Mucosa of gallbladder (tissue), 1 donor: Measurements from ENCODE around the gene SLC25A26. TPM values are rescaled to one million over a fixed set of nuclear protein-coding genes. Genes with fewer than 3 reads are reported as not detected.

ENCODE experiments used
- DNase-seq: peaks from one replicate; pipeline ENCODE4 v3.0.0-alpha.2; 2020; ENCODE audit warnings: low spot score
- total RNA-seq: library from RNA; stranded (reverse); gene quantifications from one replicate; pipeline ENCODE4 v1.2.1, GENCODE V29; 2021
- donor health status: DM: no; HTN: no; CAD: no.

SLC25A26 gene
- total RNA-seq, 1 donor from 2014 or later, result 17.1 TPM

DNA sequence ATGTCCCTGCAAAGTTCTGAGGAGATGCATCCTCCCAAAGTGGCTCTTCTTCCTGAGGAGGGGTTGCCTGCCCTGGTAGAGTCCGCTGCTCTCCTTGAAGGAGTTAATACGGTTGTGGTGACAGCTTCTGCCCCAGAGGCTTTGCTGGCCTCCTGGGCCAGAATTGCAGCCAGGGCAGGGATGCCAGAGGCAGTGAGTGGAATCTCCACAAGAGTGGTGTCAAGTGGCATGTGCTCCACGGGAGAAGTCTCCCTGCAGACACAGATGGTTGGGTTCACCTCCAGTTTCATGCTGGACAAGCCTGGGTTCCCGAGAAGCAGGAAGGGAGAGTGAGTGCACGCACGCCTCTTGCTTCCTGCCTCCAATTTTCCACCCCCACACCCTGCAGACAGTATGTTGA is 105.5 kb downstream of the SLC25A26 start:
- no peak for DNase-seq

DNA sequence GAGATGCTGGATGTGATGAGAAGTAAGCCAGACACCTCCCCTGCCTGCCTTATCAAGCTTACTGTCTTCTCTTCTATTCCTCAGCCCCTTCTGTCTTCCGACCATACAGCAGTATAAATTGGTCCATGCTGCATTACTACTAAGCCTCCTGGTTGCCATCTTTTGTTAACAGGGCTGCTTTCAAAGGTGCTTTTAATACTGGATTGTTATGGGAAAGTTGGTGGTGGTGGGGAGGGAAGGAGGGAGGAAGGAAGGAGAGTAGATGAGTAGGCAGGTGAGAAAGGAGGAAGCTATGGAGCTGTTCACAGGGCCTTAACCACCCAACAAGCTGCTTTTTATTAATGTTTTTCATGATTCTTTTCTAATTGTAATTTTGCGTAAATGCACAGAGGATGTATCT is 114.9 kb downstream of the SLC25A26 start:
- no peak for DNase-seq

GRCh38 chr3:66336333-66336766 is 115.5 kb downstream of the SLC25A26 start:
- DNase-seq, result no peak

- no peak for DNase-seq
Observed at GRCh38 chr3:66338927-66339326, 118.1 kb downstream of the SLC25A26 start.

- no peak for DNase-seq
Observed at GRCh38 chr3:66342717-66343356, 122.0 kb downstream of the SLC25A26 start.

DNA sequence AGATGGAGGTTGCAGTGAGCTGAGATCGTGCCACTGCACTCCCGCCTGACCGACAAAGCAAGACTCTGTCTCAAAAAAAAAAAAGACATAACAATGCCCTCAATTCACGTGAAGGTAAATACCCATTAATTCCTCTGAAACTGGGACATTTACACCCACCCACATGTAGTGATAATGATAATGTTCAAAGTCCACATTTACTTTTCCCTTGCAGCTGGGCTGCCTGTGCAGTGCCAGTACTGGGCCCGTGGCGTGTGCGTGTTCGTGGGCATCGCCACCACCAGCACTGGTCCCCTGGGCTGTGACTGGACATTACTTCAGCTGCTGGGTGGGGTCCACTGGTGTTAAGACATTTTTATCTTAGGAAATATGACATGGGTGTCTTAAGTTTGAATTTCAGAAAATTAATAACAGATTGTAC is 123.6 kb downstream of the SLC25A26 start:
- DNase-seq, result no peak

DNA sequence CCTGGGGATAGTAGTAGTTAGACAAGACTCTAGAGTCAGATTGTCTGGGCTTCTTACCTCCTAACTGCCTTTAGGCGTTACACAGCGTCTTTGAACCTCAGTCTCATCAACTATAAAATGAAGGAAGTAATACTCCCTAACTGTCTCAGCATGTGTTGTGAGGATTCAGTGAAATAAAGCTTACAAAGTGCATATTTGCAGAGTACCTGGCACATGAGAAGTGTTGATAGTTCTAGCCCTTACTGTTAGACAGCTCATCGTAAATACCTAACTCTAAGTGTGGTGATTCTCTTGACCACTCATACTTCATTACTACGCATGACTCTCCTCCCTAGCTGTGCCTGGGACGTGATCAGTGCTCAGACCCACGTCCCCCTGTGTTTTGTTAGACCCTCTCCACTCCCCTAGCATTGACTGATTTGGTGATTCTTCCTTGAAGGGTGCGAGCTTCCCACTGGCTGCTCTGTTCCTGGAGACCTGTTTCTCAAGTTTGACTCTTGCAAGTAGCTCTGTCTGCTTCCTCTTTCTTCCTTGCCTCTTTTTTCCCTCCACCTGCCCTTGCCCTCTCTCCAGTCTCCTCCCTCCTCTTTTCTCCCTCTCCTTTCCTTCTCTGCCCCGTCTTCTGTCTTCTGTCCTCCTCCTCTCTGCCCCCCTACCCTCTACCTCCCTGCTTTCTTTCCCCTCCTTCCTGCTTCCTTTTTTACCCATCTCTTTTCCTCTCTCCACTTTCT is 124.2 kb downstream of the SLC25A26 start:
- no peak for DNase-seq

DNA sequence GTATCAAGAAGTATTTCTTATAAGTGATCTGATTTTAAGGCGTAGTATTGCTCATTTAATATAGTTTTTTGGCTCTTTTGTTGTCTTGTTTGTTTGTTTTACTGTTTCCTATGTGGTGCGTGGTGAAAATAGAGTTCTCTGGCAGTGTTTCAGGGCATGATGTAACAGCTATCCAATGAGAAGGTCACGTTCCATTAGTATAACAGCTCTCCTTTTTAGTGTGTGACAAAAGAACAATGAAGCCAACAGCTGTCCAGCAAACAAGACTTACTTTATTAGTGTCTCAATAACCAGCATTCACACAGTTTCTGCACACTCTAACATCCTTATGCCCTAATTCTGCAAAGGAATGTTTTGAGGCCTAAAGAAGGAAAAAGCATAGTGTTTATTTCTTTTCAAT is 127.9 kb downstream of the SLC25A26 start:
- DNase-seq, result no peak

GRCh38 chr3:66350601-66351000 is 129.8 kb downstream of the SLC25A26 start:
- DNase-seq, result no peak

DNA sequence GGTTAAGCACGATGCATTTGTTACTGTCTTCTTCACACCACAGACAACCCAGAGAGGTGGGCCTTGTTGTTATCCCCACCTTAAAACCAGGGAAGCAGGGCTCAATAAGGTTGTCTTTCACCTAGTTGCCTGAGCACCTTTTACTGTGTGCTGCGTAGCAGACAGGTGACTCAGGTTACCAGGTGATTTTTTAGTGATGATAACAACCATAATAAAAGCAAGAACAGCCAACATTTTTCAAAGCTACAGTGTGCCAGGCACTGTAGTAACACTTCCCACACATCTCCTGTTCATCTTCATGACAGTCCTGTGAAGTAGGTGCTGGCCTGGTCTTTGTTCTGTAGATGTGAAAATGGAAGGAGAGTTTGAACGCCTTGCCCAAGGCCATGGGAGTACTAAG is 132.2 kb downstream of the SLC25A26 start:
- DNase-seq, result no peak

DNA sequence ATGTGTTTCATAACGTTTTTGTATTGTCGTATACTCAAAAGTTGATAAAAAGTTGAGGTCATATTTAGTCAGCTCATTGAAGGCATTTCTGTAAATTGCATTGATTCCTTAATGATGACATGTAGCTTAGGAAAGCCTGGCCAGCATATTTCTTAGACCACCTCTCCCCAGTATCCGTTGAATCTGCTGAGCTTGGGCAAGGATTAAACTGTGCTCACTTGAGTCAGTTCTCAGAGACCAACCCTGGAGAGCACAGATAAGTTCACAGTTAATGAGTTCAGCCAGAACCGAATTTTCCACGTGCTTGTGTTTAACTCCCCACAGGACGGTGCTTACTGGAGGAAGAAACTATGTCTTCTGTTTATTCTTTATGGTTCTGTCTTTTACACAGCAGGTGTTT is 132.7 kb downstream of the SLC25A26 start:
- no peak for DNase-seq

DNA sequence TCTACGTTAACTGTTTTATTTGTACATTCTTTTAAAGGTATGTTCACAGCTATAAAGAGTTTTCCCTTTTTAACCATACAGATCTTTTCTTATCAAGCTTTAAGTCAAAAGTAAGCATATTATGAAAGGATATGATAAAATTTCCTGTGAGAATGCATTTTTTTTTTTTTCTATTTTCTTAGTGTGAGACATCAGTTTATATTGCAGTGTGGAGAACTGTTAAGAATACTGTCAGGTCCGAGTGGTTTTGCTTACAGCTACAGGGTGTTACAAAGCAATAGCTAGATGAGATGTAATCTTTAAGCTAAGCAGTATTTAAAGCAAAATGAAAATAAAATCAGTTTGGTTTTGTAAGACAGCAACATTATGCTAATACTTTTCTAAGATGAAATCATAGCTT is 133.2 kb downstream of the SLC25A26 start:
- DNase-seq, result no peak

GRCh38 chr3:66355394-66355793 is 134.6 kb downstream of the SLC25A26 start:
- no peak for DNase-seq

GRCh38 chr3:66355997-66356396 is 135.2 kb downstream of the SLC25A26 start:
- DNase-seq, result no peak

DNA sequence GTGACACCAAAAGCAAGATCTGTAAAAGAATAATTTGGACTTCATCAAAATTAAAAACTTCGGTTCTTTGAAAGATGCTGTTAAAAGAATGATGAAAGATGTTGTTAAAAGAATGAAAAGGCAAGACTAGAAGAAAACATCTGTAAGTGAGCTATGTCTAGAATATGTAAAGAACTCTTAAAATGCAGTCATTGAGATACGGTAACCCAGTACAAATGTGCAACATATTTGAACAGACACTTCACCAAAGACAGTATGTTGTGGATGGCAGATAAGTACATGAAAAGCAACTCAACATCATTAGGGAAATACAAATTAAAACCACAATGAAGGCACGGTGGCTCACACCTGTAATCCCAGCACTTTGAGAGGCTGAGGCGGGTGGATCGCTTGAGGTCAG is 140.6 kb downstream of the SLC25A26 start:
- no peak for DNase-seq

DNA sequence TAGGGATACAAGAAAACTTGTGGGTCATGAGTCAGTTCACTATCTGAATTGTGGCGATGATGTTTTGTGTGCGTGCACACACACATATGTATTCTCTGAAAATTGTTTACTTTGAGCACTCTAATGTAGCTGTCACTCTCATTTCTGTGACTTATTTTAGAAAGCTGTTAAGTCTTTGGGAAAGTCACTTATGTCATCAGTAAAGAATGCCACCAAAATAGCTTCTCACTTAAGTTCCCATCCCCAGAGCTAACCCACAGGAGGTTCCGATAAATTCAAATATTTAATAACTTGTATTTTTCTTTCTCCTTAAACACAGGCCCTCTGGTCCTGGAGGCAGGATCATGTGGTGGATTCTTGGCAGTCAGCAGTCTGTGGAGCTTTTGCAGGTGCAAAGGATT is 141.7 kb downstream of the SLC25A26 start:
- no peak for DNase-seq

DNA sequence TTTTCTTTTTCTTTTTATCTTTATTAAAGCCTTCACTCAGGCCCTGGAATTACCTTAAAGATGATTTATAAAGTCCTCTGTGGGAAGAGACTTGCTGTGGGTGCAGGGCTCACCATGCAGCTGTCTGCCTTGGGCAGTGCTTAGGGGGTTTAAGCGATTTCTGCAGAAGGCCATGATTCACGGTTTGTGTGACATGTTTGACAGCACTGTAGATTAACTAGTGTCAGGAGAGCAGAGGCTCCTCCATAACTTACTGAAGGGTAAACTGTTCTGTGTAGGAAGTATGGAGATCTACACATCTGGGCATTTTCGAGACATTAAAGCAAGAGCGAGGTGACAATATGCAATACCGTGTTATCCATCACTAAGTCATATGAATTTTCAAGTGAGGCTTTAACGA is 142.3 kb downstream of the SLC25A26 start:
- DNase-seq, result no peak

DNA sequence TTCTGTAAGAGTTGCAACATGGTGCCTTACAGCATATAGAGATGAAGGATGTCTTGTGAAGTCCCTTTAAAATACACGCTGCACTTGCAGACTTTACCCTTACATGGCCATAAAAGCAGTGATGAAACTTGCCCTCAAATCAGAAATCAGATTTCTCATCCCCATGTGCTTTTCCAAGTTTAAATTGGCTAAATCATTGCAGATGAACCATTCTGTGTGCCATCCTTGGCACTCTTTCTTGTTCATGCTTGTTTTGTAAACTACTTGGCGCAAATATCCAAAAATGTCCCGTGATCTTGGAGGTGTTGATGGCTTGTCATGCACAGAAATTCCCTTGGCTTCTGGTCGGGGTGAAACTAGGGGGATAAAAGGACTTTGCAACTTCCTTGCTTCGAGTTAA is 144.3 kb downstream of the SLC25A26 start:
- no peak for DNase-seq

- DNase-seq, result no peak
Observed at GRCh38 chr3:66366747-66367146, 145.9 kb downstream of the SLC25A26 start.

- no peak for DNase-seq
Observed at GRCh38 chr3:66367979-66368378, 147.2 kb downstream of the SLC25A26 start.

- DNase-seq, result no peak
Observed at GRCh38 chr3:66370179-66370578, 149.4 kb downstream of the SLC25A26 start.

DNA sequence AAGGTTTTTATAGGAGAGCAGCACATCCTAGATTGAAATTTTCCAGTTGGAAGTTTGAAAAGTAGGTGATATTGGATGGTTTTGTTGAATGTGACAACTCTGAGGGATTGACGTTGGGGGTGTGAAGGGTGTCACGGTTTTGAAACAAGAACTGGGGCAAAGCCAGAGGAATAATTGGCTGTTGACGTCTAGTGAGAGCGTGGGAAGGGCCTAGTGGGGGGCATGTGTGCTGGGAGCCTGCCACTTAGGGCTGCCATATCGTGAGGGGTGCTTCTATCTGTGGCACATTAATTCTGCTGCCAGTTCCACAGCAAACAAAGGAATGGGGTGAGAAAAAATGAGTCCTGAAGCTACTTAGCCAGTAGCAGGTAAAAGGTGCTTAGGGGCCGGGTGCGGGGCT is 150.6 kb downstream of the SLC25A26 start:
- DNase-seq, result no peak

DNA sequence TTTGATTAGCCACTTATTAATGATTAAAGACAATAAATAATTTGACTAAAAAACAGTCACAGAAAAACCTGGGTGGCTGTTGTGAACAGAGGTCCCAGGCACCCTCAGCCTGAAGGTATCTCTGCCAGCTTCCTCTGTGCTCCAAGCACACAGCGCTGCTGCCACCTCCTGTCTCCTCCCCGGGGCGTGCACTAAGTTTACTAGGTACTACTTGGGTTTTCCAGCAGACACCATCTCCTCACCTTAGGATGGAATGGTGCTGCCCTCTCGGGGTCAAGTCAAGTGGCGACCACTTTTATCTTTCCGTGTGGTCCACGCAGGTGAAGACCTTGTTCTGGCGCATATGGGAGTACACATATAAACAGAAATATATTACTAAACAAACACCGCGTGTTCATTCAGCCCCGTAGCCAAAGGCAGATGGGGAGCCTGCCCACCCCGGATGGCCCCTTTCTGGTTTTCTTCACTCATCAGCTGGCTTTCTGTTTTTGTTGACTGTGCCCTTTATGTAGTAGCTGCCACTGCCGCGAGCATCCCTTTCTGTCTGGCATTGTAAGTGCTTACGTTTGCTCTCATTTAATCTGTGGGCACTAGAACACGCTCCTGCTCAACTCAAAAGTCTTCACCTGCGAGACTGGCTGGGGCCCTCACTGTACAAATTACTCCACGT is 152.0 kb downstream of the SLC25A26 start:
- DNase-seq, result no peak
